Immature natural killer cell (primary cell): ENCODE data around the gene NUBP2. TPM values are rescaled to one million over a fixed set of nuclear protein-coding genes. Genes with fewer than 3 reads are reported as not detected.

Experiments used
- DNase-seq, 3 donors: peaks; one replicate each; pipeline ENCODE4 v3.0.0; 2022; ENCODE audit warnings: mixed read lengths in 1 of 3
- H3K27ac Mint-ChIP-seq, 6 donors: one replicate each; pipeline ENCODE4 v1.8.0; 2020; ENCODE audit warnings: mixed read lengths in 6 of 6, mild to moderate bottlenecking in 5 of 6, inconsistent platforms in 4 of 6, moderate library complexity in 3 of 6
- H3K27me3 Mint-ChIP-seq, 3 donors: one replicate each; pipeline ENCODE4 v1.8.0; 2020 to 2021; ENCODE audit warnings: low read depth in 3 of 3, mild to moderate bottlenecking in 3 of 3, mixed read lengths in 3 of 3, moderate library complexity in 3 of 3, inconsistent platforms in 1 of 3
- H3K36me3 Mint-ChIP-seq, 3 donors: one replicate each; pipeline ENCODE4 v1.8.0; 2020; ENCODE audit warnings: mixed read lengths in 3 of 3, inconsistent platforms in 2 of 3, mild to moderate bottlenecking in 2 of 3
- H3K4me1 Mint-ChIP-seq, 2 donors: one replicate each; pipeline ENCODE4 v1.8.0; 2020; ENCODE audit warnings: inconsistent platforms in 2 of 2, mild to moderate bottlenecking in 2 of 2, mixed read lengths in 2 of 2, moderate library complexity in 1 of 2
- H3K4me3 Mint-ChIP-seq, 5 donors: one replicate each; pipeline ENCODE4 v1.8.0; 2020; ENCODE audit warnings: mild to moderate bottlenecking in 5 of 5, mixed read lengths in 5 of 5, inconsistent platforms in 3 of 5, moderate library complexity in 3 of 5
- H3K9me3 Mint-ChIP-seq, 6 donors: one replicate each; pipeline ENCODE4 v1.8.0; 2020; ENCODE audit warnings: mild to moderate bottlenecking in 6 of 6, mixed read lengths in 6 of 6, inconsistent platforms in 4 of 6, moderate library complexity in 3 of 6
- polyA plus RNA-seq, 3 donors: library from polyadenylated mRNA; unstranded; fragments of 300-500 nt; fragmentation: Illumina TruSeq; gene quantifications; one replicate each; pipeline ENCODE4 v1.2.3, GENCODE V29; 2021

The NUBP2 gene
- polyA plus RNA-seq, 3 donors from 2014 or later = 106 to 151 (median 127) TPM

DNA sequence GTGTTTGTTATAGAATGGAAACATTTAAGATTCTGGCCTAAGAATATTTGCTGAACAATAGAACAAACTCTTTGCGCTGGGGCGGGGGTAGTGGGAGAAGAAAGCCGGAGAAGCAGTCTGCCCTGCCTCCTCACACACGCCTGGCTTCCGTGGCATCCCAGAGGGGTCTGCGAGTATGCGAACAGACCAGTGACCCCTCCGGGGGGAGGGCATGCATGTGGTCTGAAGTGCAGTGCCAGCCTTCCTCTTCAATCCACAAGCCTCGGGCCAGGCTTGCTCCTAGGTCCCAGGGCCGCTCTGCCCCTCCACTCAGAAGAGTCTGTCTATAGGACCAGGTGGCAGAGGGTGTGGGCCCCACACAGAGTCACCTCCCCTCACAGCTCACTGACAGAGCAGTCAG is 24.9 kb downstream of the NUBP2 start:
- Mint-ChIP-seq H3K4me1 (no peaks in the 10 kb centered on the region), H3K4me3 (no peak overlapping the region), H3K27ac (no peak overlapping the region), H3K36me3 (peaks cover 0 to 3% (median 3%) of the 10 kb centered on the region in 3 donors), H3K27me3 (peaks cover 0 to 1% (median 0%) of the 10 kb centered on the region in 3 donors), H3K9me3 (no peaks in the 10 kb centered on the region)
- no peak for DNase-seq

DNA sequence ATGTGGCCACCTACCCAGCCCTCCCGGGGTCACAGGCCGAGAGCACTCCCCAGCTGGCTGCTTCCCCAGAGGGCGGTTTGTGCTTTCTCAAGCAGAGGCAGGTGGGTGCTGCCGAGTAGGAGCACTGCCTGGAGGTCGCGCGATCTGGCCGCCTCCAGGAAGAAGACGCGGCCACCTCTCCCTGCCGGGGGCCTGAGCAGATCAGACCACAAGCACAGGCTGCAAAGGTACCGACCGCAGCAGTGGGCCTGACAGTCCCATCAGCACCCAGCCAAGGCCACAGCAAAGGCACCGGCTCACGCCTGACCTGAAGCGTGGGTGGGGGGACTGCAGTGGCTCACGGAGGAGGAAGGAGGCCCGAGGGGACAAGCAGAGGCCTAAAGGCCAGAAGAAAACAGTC is 25.9 kb downstream of the NUBP2 start:
- no peak overlapping the region for H3K27ac Mint-ChIP-seq
- peaks cover 0 to 10% (median 3%) of the 10 kb centered on the region in 3 donors for H3K36me3 Mint-ChIP-seq
- H3K4me1 Mint-ChIP-seq = peaks cover 4 to 6% of the 10 kb centered on the region in 2 donors
- H3K9me3 Mint-ChIP-seq = no peaks in the 10 kb centered on the region
- H3K27me3 Mint-ChIP-seq = peaks cover 0 to 3% (median 0%) of the 10 kb centered on the region in 3 donors
- DNase-seq = no peak
- no peak overlapping the region for H3K4me3 Mint-ChIP-seq

DNA sequence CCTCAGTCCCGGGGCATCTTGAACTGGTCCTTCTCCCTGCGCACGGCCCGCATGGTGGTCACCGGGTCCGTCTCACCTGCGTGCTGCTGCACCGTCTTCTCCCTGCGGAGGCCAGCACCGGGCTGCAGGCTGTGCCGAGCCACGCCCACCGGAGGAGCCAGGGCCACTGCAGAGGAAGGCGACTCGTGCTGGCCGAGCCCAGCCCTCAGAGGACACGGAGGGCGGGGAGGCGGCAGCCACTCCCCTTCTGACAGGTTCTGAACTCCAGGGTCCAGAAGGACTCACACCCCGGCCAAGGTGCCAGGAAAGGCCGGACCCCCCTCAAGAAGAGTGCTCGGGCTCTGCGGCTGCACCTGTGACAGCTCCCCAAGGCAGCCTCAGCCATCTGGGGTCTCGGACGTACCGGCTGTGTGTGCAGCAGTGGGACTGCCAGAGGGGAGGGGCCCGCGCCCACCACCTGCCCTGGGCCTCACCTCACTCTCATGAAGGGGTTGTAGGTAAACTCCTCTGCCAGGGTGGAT is 26.6 kb downstream of the NUBP2 start:
- peaks cover 0 to 3% (median 0%) of the 10 kb centered on the region in 3 donors for H3K27me3 Mint-ChIP-seq
- H3K27ac Mint-ChIP-seq = no peak overlapping the region
- H3K9me3 Mint-ChIP-seq = no peaks in the 10 kb centered on the region
- H3K4me1 Mint-ChIP-seq = peaks cover 4 to 6% of the 10 kb centered on the region in 2 donors
- no peak for DNase-seq
- no peak overlapping the region for H3K4me3 Mint-ChIP-seq
- H3K36me3 Mint-ChIP-seq = peaks cover 0 to 13% (median 3%) of the 10 kb centered on the region in 3 donors

DNA sequence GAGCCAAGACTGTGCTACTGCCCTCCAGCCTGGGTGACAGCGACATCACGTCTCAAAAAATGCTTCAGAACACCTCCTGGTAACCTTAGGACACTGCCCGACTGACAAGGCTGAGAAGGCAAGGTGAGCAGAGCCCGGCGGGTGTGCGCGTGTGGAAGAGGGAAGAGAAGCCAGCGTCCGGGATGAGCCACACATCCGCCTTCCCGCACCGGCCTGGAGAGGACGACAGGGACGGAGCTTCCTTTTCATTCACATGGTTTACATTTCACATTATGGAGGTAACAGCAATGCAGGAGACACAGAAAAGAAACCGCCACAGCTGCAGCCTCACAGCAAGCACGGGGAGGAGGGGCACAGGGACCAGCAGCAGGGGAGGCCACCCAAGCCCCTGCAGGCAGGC is 27.3 kb downstream of the NUBP2 start:
- Mint-ChIP-seq H3K36me3 (peaks cover 3 to 16% (median 7%) of the 10 kb centered on the region in 3 donors), H3K27me3 (peaks cover 0 to 3% (median 0%) of the 10 kb centered on the region in 3 donors), H3K9me3 (no peaks in the 10 kb centered on the region), H3K4me3 (no peak overlapping the region), H3K27ac (peak overlapping the region in 1 of 6 donors; percentile 34), H3K4me1 (peaks cover 4 to 9% of the 10 kb centered on the region in 2 donors)
- no peak for DNase-seq

DNA sequence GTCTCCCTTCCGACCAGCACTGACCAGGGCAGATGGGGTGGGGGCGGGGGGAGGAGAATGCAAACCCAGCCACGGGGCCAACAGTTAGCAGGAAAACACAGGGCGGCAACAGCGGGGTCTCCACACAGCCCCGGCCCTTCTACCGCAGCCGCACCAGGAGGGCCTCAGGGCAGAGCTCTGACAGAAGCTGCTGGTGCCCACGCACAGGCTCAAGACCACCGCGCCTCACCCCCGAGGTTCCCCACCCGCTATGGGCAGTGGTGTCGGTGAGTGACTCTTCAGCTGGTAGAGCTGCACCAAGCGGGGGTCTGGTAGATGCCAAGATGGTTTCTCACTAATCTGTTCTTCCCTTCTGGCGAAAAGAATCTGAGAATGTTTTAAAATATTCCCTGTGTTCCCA is 27.8 kb downstream of the NUBP2 start:
- DNase-seq = no peak

DNA sequence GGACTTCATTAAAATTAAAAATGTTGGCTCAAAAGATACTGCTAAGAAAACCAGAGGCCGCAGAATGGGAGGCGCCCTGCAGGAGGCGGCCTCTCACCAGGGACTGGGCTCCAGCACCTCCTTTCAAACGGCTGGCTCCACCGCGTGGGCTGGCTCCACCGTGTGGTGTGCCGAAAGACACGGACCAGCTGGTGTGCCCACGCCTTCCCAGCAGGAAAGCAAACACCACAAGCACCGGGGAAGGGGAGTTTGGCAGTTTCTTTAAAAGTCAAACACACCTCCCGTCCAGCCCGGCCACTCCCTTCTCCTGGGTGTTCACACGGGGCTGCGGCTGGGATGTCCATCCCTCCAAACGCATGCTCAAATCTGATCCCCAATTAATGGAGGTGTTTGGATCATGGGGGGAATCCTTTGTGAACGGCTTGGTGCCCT is 30.0 kb downstream of the NUBP2 start:
- DNase-seq = peak in 2 of 3 donors; percentile 8 to 18
- Mint-ChIP-seq H3K4me3 (no peak overlapping the region), H3K36me3 (peaks cover 7 to 16% (median 8%) of the 10 kb centered on the region in 3 donors), H3K9me3 (peaks cover 0 to 3% (median 0%) of the 10 kb centered on the region in 6 donors), H3K27me3 (peaks cover 0 to 5% (median 2%) of the 10 kb centered on the region in 3 donors), H3K4me1 (peaks cover 4 to 12% of the 10 kb centered on the region in 2 donors), H3K27ac (peak overlapping the region in 2 of 6 donors; percentile 25 to 60)

More for the DNA sequence above, 27.8 kb downstream of the NUBP2 start:
- Mint-ChIP-seq H3K4me3 (no peak overlapping the region), H3K9me3 (peaks cover 0 to 3% (median 0%) of the 10 kb centered on the region in 6 donors), H3K4me1 (peaks cover 4 to 12% of the 10 kb centered on the region in 2 donors), H3K36me3 (peaks cover 8 to 20% (median 9%) of the 10 kb centered on the region in 3 donors), H3K27me3 (peaks cover 0 to 3% (median 2%) of the 10 kb centered on the region in 3 donors), H3K27ac (no peak overlapping the region)

DNA sequence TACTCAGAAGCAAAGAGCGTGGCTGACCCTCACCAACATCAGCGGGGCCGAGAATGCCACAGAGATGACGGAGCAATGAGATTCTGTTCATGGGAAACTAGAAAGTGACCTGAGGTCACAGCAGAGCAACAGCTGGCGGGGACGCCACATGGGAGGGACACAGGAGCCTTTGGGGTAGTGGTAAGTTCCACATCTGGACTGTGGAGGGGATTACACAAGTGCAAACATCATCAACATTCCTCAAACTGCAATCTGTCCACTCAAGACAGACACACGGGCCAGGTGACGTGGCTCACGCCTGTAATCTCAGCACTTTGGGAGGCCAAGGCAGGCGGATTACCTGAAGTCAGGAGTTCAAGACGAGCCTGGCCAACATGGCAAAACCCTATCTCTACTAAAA is 32.7 kb downstream of the NUBP2 start:
- H3K9me3 Mint-ChIP-seq = peaks cover 0 to 3% (median 0%) of the 10 kb centered on the region in 6 donors
- DNase-seq = no peak
- peaks cover 0 to 4% (median 2%) of the 10 kb centered on the region in 3 donors for H3K27me3 Mint-ChIP-seq
- peak overlapping the region in 1 of 6 donors; percentile 42 for H3K27ac Mint-ChIP-seq
- H3K4me1 Mint-ChIP-seq = peaks cover 4 to 12% of the 10 kb centered on the region in 2 donors
- no peak overlapping the region for H3K4me3 Mint-ChIP-seq
- peaks cover 7 to 16% (median 8%) of the 10 kb centered on the region in 3 donors for H3K36me3 Mint-ChIP-seq

DNA sequence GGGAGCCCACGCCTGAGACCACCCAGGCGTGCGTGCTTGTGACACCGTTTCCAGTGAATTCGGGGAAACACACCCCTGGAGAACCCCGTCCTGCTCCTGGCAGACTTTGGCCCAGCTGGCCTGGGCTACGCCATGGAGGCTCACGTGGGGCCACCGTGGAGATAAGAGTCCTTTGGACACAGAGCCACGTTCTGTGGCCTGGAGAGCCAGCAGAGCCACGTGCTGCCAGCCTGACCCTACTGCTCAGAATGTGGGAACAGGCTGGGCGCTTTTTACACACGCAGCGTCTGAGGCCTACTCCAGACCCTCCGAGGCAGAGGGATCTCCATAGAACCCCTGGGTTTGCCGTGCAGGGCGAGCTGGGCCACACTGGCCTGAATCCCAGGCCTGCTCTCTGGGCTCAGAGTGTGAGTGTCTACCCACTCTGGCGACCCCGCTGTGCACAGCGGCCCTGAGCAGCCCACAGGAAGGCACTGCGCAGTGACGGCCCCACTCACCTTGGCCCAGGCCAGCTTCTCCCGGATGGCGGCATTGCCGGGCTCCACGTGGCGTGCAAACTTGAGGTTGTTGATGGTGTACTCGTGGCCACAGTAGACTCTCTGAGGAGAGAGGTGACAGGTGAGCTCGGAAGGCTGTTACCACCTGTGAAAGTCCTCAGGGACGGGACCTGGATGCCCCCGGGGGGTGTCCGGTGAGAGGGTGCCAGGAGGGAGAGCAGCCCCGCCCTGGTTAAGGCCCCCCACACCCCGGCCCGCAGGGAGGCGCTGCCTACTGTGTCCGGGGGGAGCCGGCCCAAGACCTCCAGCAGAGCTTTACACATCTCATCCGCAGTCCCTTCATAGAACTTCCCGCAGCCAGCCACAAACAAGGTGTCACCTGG is 33.9 kb downstream of the NUBP2 start:
- no peak for DNase-seq
- H3K4me3 Mint-ChIP-seq = no peak overlapping the region
- peaks cover 4 to 12% of the 10 kb centered on the region in 2 donors for H3K4me1 Mint-ChIP-seq
- H3K27me3 Mint-ChIP-seq = peaks cover 0 to 4% (median 2%) of the 10 kb centered on the region in 3 donors
- peaks cover 7 to 16% (median 8%) of the 10 kb centered on the region in 3 donors for H3K36me3 Mint-ChIP-seq
- peaks cover 0 to 3% (median 0%) of the 10 kb centered on the region in 6 donors for H3K9me3 Mint-ChIP-seq
- H3K27ac Mint-ChIP-seq = no peak overlapping the region

DNA sequence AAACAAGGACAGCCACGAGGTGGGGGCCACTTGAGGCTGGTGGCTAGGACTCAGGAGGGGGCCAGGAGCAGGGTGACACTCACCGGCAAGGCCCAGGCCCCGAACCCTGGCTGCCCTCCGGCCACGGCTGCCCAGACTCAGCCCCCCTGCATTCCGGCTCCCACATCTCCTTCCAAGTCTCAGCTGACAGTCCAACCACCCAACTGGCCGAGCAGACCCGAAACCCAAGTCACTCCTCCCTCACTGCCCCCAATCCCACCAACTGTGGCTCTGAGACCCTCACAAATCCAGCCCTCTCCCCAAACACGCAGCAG is 34.5 kb downstream of the NUBP2 start:
- peak overlapping the region in 1 of 6 donors; percentile 1 for H3K27ac Mint-ChIP-seq
- peaks cover 4 to 12% of the 10 kb centered on the region in 2 donors for H3K4me1 Mint-ChIP-seq
- H3K36me3 Mint-ChIP-seq = peaks cover 7 to 16% (median 8%) of the 10 kb centered on the region in 3 donors
- DNase-seq = no peak
- H3K4me3 Mint-ChIP-seq = no peak overlapping the region
- peaks cover 0 to 3% (median 0%) of the 10 kb centered on the region in 6 donors for H3K9me3 Mint-ChIP-seq
- peaks cover 0 to 4% (median 2%) of the 10 kb centered on the region in 3 donors for H3K27me3 Mint-ChIP-seq

DNA sequence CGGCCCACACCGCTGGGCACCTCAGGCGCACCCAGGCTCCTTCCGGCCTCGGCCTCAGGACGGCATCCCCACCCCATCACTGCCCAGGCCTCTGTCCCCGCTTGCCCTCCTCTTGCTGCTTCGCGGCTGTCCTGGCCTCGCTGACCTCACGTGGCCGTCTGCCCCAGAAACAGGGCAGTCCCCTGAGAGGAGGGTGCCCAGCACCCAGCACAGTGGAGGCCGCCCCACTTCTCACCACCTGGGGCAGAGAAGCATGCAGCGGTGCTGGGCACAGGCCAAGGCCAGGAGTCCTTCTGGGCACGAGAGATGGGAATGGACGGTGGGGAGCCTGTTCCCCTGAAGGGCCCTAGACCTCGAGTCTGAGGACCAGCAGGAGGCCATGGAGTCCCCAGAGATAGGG is 35.0 kb downstream of the NUBP2 start:
- Mint-ChIP-seq H3K27me3 (peaks cover 0 to 4% (median 2%) of the 10 kb centered on the region in 3 donors), H3K4me1 (peaks cover 4 to 12% of the 10 kb centered on the region in 2 donors), H3K36me3 (peaks cover 7 to 16% (median 8%) of the 10 kb centered on the region in 3 donors), H3K9me3 (peaks cover 0 to 3% (median 0%) of the 10 kb centered on the region in 6 donors), H3K27ac (no peak overlapping the region), H3K4me3 (no peak overlapping the region)
- no peak for DNase-seq

DNA sequence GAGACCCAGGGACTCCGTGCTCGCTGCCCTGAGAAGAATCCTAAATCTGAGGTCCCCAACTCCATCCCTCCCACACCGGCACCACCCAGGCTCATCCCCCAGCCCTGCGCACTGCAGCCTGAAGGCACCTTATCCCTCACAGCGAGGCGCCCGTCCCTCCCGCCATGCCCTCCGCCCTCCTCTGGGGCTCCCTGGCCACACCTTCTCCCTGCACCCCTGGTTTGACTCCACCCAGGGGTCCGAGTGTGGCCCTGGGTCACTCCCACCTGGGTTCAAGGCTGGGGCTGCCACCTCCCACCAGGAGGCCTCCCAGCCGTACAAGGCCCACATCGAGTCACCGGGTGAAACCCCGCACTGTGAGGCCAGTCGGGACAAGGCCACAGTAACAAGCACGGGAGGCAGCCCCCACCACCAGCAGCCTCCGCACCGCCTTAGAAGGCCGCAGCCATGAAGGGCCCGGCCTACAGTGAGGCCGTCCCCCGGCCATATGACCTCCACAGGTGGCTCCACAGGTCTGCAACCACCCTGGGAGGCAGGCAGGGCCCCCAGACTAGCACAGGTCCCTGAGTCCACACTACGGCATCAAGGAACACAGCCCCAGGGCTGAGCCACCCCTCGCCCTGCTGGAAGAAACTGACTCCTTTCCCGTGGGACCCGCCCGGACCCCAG is 35.6 kb downstream of the NUBP2 start:
- H3K27ac Mint-ChIP-seq = no peak overlapping the region
- DNase-seq = no peak
- H3K9me3 Mint-ChIP-seq = peaks cover 0 to 3% (median 0%) of the 10 kb centered on the region in 6 donors

DNA sequence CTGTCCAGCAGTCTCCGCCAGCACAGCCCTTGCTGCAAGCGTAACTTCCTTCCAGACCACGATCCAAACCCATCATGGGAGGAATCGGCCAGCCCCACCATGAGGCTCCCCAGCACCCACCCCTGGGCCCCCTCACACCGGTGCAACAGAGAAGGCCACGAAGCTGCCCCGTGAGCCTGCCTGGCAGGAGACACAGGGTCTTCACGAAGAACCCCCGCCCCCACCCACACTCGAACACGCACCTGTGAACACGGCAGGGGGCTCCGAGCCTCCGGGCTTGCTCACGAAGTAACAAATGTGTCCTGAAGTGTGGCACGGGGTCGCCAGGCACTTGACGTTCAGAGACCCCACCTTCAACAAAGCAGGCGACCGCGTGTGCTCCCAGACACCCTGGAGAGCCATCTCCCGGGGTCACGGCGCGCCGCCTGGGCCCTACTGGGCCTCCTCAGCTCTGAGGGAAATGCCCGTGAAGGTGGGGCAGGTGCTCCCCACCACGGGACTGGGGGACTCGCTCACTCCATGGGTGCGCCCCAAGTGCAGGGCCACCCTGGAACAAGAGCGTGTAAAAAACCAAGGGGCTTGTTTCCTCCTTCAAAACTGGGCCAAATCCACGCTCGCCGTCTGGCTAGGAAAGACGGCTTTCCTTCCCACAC is 36.2 kb downstream of the NUBP2 start:
- no peak for DNase-seq
- Mint-ChIP-seq H3K27me3 (peaks cover 2% of the 10 kb centered on the region in 3 donors), H3K36me3 (peaks cover 6 to 8% (median 7%) of the 10 kb centered on the region in 3 donors), H3K27ac (peak overlapping the region in 3 of 6 donors; percentile 40 to 71 (median 57)), H3K4me1 (peaks cover 4 to 10% of the 10 kb centered on the region in 2 donors), H3K9me3 (peaks cover 0 to 3% (median 0%) of the 10 kb centered on the region in 6 donors), H3K4me3 (no peak overlapping the region)

More for the DNA sequence above, 35.6 kb downstream of the NUBP2 start:
- peaks cover 0 to 4% (median 2%) of the 10 kb centered on the region in 3 donors for H3K27me3 Mint-ChIP-seq
- H3K4me3 Mint-ChIP-seq = no peak overlapping the region
- H3K36me3 Mint-ChIP-seq = peaks cover 7 to 13% (median 8%) of the 10 kb centered on the region in 3 donors
- peaks cover 0 to 8% of the 10 kb centered on the region in 2 donors for H3K4me1 Mint-ChIP-seq

DNA sequence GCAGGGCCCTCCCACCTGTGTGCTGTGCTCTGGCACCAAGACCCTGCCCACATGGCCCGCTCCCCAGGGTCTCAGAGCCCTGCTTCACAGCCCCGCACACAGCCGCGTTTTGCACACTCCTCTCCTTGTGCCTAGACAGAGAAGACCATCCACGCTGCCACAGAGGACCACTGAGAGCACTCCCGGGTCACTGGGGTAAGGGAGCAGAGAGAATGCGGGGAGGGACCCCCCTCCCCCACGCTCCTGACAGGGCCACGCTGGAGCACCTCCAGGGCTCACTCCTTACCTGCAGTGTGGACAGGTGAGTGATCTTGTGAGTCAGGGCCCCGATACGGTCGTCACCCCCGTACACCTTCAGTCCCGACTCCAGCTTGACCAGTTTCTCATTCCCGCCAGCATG is 36.9 kb downstream of the NUBP2 start:
- peaks cover 0 to 3% (median 0%) of the 10 kb centered on the region in 6 donors for H3K9me3 Mint-ChIP-seq
- H3K27me3 Mint-ChIP-seq = peaks cover 2 to 3% (median 2%) of the 10 kb centered on the region in 3 donors
- no peak overlapping the region for H3K4me3 Mint-ChIP-seq
- peaks cover 6 to 8% (median 7%) of the 10 kb centered on the region in 3 donors for H3K36me3 Mint-ChIP-seq
- peak overlapping the region in 2 of 6 donors; percentile 40 to 57 for H3K27ac Mint-ChIP-seq
- H3K4me1 Mint-ChIP-seq = peaks cover 10 to 16% of the 10 kb centered on the region in 2 donors
- DNase-seq = no peak
